HepG2 (cell line): Measurements from ENCODE around the gene CLRN2. TPM values are rescaled to one million over a fixed set of nuclear protein-coding genes. Genes with fewer than 3 reads are reported as not detected.

ENCODE experiments used
- ARID2 ChIP-seq: sonication (generic); formaldehyde crosslinking; IDR thresholded peaks from 2 replicates; pipeline ENCODE4 v1.8.1; 2022; ENCODE audit warnings: mild to moderate bottlenecking, missing genetic modification reagents, borderline replicate concordance
- CENPT ChIP-seq: sonication (generic); formaldehyde crosslinking; IDR thresholded peaks from 2 replicates; pipeline ENCODE4 v1.8.0; 2022; ENCODE audit warnings: low read depth, mild to moderate bottlenecking, moderate library complexity, missing genetic modification reagents
- DDIT3 ChIP-seq: sonication (generic); formaldehyde crosslinking; IDR thresholded peaks from 2 replicates; pipeline ENCODE4 v1.4.0; 2020; ENCODE audit warnings: mild to moderate bottlenecking, missing genetic modification reagents
- ELF4 ChIP-seq: sonication (generic); formaldehyde crosslinking; IDR thresholded peaks from 2 replicates; pipeline ENCODE4 v1.5.0; 2020; ENCODE audit warnings: missing genetic modification reagents, mild to moderate bottlenecking, moderate library complexity, borderline replicate concordance
- GPN1 ChIP-seq: sonication (generic); formaldehyde crosslinking; IDR thresholded peaks from 2 replicates; pipeline ENCODE4 v1.5.1; 2020; ENCODE audit warnings: missing genetic modification reagents, borderline replicate concordance
- HNF1A ChIP-seq, 2 experiments: sonication (generic) in 1 of 2; formaldehyde crosslinking in 1 of 2; IDR thresholded peaks; 2 replicates each; pipeline versions ENCODE4 v1.4.0 to v1.6.1; 2016 to 2020; ENCODE audit warnings: borderline replicate concordance in 1 of 2, low read depth in 1 of 2, mild to moderate bottlenecking in 1 of 2, missing genetic modification reagents in 1 of 2
- KDM5A ChIP-seq: fragments of 200-600 bp; sonication (generic); IDR thresholded peaks from 2 replicates; pipeline ENCODE4 v1.7.0; 2018; ENCODE audit warnings: antibody characterized with exemption, mild to moderate bottlenecking, low read length, borderline replicate concordance
- PHF20 ChIP-seq: sonication (generic); formaldehyde crosslinking; IDR thresholded peaks from 2 replicates; pipeline ENCODE4 v1.5.0; 2020; ENCODE audit warnings: mild to moderate bottlenecking, missing genetic modification reagents
- POGZ ChIP-seq: sonication (generic); formaldehyde crosslinking; IDR thresholded peaks from 2 replicates; pipeline ENCODE4 v1.4.0; 2020; ENCODE audit warnings: mild to moderate bottlenecking, missing genetic modification reagents
- POLR2AphosphoS5 ChIP-seq: IDR thresholded peaks from 2 replicates; pipeline ENCODE4 v1.6.1; 2012; ENCODE audit warnings: low read depth, low read length
- PRDM10 ChIP-seq: sonication (generic); formaldehyde crosslinking; IDR thresholded peaks from 2 replicates; pipeline ENCODE4 v1.4.0; 2020; ENCODE audit warnings: low read depth, missing genetic modification reagents
- TOE1 ChIP-seq: sonication (generic); formaldehyde crosslinking; IDR thresholded peaks from 2 replicates; pipeline ENCODE4 v1.4.0; 2020; ENCODE audit warnings: mild to moderate bottlenecking, missing genetic modification reagents
- U2AF2 ChIP-seq: fragments of 200-400 bp; formaldehyde crosslinking; IDR thresholded peaks from 2 replicates; pipeline ENCODE4 v1.6.1; 2017; ENCODE audit warnings: low read depth, mild to moderate bottlenecking, low read length
- XRCC5 ChIP-seq: fragments of 200-400 bp; formaldehyde crosslinking; optimal IDR thresholded peaks from 2 replicates; pipeline ENCODE3; 2017; ENCODE audit warnings: mild to moderate bottlenecking, low read length
- ZBTB8A ChIP-seq: sonication (generic); formaldehyde crosslinking; IDR thresholded peaks from 2 replicates; pipeline ENCODE4 v1.4.0; 2020; ENCODE audit warnings: mild to moderate bottlenecking, low read depth, missing genetic modification reagents, borderline replicate concordance
- ZNF124 ChIP-seq: sonication (generic); formaldehyde crosslinking; IDR thresholded peaks from 2 replicates; pipeline ENCODE4 v1.4.0; 2020; ENCODE audit warnings: missing genetic modification reagents
- ZNF20 ChIP-seq: sonication (generic); formaldehyde crosslinking; IDR thresholded peaks from 2 replicates; pipeline ENCODE4 v1.4.0; 2020; ENCODE audit warnings: mild to moderate bottlenecking, moderate library complexity, missing genetic modification reagents
- ZNF546 ChIP-seq: sonication (generic); formaldehyde crosslinking; conservative IDR thresholded peaks from 2 replicates; pipeline ENCODE4 v1.8.1; 2023; ENCODE audit warnings: mild to moderate bottlenecking, missing genetic modification reagents
- ZSCAN20 ChIP-seq: sonication (generic); formaldehyde crosslinking; IDR thresholded peaks from 2 replicates; pipeline ENCODE4 v1.4.0; 2020; ENCODE audit warnings: missing genetic modification reagents, mild to moderate bottlenecking, borderline replicate concordance
- polyA plus RNA-seq, 8 experiments: library from polyadenylated mRNA; depleted of rRNA in 3 of 8; stranded (reverse) in 7 of 8; unstranded in 1 of 8; fragments of >200 nt; fragmentation: Illumina TruSeq in 4 of 8; extraction: Trizol in 4 of 8; gene quantifications; 2 replicates each; pipeline versions ENCODE4 v1.2.1 to v1.2.3, GENCODE V29; 2011 to 2016; ENCODE audit warnings: low read depth in 4 of 8, missing spikeins in 1 of 8, mixed read lengths in 1 of 8; ENCODE audit not compliant: insufficient read depth in 1 of 8
- total RNA-seq, 5 experiments: library from RNA; depleted of rRNA; stranded (reverse); fragments of >200 nt; fragmentation: Illumina TruSeq; extraction: Trizol; gene quantifications; 2 replicates each; pipeline ENCODE4 v1.2.3, GENCODE V29; 2016; ENCODE audit warnings: low read depth in 1 of 5

CLRN2 gene
- total and polyA plus RNA-seq, 2 of the 13 experiments (the other 11 are each of a cell fraction or from before 2014, with no cell fraction given): not detected

GRCh38 chr4:17511950-17512795 lies 2.8 kb upstream of the CLRN2 start, which contains the start of gene QDPR (continued):
- no peak for TF ChIP-seq ZNF546 (CRISPR knock-in tag)
- no peak for TF ChIP-seq U2AF2
- TF ChIP-seq ZBTB8A (CRISPR knock-in tag): no peak
- peak; percentile 53 for TF ChIP-seq POLR2AphosphoS5
- TF ChIP-seq DDIT3 (CRISPR knock-in tag): no peak
- no peak for TF ChIP-seq POGZ (CRISPR knock-in tag)
- no peak for TF ChIP-seq ZNF124 (CRISPR knock-in tag)
- TF ChIP-seq CENPT (CRISPR knock-in tag): no peak; the same call in 1 of the 2 replicates
- TF ChIP-seq HNF1A (IDR thresholded peaks at IDR 0.05; ENCODE audit: low read depth): no peak
- TF ChIP-seq HNF1A (CRISPR knock-in tag; IDR thresholded peaks at IDR 0.05; ENCODE audit: borderline replicate concordance): 0 out of 2 replicates have a peak, but pooled peaks have one; percentile 46
- peak; percentile 61; the same call in 1 of the 2 replicates for TF ChIP-seq ARID2 (CRISPR knock-in tag)
- TF ChIP-seq PHF20 (CRISPR knock-in tag): no peak
- no peak for TF ChIP-seq TOE1 (CRISPR knock-in tag)
- TF ChIP-seq ZSCAN20: no peak
- peak; percentile 66; the same call in 1 of the 2 replicates for TF ChIP-seq KDM5A
- TF ChIP-seq PRDM10 (CRISPR knock-in tag): no peak
- TF ChIP-seq XRCC5: peak; percentile 15
- no peak for TF ChIP-seq GPN1 (CRISPR knock-in tag)
- no peak for TF ChIP-seq ZNF20
- TF ChIP-seq ELF4 (CRISPR knock-in tag): no peak
